Activated CD4-positive, CD25-positive, alpha-beta regulatory T cell treated with anti-CD3 and anti-CD28 coated beads, Interleukin-2, amount 50 U/mL, for 16 hours (primary cell): ENCODE measurements around the gene SIGLEC9.

Experiments used
- DNase-seq: peaks from one replicate; pipeline ENCODE4 v3.0.0-alpha.2; 2020; ENCODE audit warnings: low read depth, low spot score

Gene SIGLEC9

DNA sequence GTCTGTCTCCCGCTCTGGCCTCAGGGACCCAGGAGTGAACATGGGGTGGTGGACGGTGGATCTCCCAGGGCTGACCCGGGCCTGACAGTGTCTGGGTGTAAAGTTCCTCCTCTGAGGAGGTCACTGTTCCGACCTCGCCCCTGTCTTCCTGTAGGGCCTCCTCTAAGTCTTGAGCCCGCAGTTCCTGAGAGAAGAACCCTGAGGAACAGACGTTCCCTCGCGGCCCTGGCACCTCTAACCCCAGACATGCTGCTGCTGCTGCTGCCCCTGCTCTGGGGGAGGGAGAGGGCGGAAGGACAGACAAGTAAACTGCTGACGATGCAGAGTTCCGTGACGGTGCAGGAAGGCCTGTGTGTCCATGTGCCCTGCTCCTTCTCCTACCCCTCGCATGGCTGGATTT lies at the start of gene SIGLEC9:
TSS of gene SIGLEC9 (plus strand) at position 178 of the 400 bp plus-strand sequence. CDS start at position 247, 69 bp downstream.
- DNase-seq: no peak

DNA sequence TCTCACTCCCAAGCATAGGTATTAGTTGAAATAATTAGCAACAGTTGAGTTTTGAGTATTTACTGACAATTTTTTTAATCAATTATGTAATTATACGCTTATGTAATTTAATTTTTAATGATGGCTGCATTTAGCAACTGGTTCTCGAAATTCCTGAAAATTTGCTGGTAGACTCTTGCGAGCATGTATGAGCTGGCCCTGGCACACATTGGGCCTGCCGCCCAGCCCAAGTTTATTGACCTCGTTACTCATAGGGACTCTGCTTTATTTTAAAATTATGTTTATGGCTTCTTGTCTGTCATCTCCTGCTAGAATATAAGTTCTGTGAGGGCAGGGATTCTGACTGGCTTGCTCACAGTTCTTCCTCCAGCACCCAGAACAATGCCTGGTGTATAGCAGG lies 48.7 kb upstream of the SIGLEC9 start:
- DNase-seq: no peak

DNA sequence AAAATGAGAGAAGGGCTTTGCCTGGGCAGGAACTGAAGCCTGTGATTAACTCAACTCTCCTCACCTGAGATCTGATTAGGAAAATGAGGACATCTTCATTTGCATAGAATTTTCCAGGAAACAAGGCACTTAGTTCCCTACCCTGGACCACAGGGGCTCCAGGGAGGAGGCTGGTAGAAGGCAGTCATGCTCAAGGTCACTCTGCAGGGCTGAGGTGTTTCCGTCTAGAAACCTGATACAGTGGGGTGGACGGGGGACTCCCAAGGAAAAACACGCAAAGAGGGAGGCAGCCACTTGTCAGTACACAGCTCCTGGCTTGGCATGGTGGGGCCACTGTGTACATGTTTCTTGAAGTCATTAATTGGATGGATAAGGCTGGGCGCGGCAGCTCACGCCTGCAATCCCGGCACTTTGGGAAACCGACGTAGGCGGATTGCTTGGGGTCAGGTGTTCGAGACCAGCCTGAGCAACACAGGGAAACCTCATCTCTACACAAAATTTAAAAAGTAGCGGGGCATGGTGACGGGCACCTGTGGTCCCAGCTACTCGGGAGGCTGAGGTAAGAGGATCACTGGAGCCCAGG lies 48.0 kb upstream of the SIGLEC9 start:
- no peak for DNase-seq

DNA sequence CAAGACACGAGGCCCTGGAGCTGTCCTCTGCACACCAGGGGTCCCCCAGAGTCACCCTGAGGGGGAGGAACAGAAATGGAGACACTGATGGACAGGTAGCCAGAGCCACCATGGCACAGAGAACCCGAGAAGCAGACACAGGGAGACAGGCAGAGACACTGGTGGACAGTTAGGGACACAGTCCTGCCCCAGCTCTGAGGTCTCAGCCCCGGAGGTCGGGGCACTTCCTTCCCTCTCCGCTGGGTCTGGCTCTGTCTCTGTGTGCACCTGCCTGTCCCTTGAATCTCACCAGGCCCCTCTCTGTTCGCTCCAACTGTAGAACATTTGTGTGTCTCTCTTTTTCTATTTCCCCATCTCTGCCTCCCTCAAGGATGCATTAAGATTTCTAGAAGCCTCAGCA lies 46.6 kb upstream of the SIGLEC9 start:
- no peak for DNase-seq

DNA sequence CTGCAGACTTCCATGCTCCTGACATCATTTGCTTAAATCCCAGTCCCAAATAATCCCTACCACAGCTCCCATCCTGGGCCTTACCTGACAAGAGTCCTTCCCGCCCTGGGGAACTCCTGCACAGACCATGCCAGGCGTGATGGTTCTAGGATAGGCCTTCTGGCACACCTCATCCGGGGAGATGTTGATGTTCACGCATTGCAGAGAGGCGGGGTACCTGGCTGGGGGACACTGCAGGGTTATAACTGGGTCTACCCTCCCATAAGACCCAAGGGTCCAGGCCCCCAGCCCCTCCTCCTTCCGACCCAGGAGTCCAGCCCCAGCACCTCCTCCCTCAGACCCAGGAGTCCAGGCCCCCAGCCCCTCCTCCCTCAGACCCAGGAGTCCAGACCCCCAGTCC lies 46.0 kb upstream of the SIGLEC9 start:
- DNase-seq: no peak

DNA sequence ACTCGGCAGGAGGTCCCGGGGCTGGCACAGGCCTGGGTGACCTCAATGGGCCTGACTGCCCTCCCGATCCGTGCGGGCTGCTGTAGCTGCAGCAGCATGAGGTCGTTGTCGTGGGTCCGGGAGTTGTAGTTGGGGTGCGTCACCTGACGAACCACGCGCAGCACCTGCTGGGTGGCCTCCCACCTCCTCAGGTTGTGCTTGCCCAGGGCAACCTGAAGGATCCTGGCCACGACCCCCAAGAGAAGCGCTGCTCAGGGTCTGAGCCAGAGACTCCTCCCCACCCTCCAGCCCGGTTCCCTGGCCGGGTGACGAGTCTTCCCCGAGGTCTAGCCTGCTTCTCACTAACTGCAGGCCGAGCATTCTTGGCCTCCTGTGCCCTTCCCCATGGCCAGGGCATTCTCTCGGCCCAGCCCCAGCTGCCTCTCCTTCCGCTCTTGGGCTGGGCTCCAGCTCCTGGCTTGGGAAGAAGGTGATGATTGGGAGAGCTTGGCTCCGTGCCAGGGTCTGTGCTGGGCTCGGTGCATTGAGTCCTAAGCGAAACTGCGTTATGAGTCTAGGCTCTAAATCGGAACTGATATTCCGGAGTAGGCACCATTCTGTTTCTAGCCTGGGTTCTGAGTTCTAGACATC lies 45.1 kb upstream of the SIGLEC9 start:
- no peak for DNase-seq

DNA sequence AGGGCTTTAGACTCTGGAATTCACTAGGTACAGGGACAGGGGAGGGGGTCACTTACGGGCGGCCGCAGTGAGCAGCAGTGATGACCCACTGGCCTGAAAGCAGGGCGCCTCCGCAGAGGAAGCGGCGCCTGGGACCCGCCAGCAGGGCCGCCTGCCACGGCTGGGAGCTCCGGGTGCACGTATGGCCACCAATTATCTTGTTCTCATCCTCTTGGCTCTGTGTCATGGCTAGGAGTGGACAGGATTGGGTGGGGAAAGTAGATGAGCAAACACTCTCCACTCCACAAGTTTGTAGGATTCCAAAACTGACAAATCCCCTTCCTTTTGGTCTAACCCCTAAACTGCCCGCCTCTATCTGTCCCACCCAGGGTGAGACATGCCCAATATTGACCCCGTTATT lies 43.2 kb upstream of the SIGLEC9 start:
- DNase-seq: no peak

DNA sequence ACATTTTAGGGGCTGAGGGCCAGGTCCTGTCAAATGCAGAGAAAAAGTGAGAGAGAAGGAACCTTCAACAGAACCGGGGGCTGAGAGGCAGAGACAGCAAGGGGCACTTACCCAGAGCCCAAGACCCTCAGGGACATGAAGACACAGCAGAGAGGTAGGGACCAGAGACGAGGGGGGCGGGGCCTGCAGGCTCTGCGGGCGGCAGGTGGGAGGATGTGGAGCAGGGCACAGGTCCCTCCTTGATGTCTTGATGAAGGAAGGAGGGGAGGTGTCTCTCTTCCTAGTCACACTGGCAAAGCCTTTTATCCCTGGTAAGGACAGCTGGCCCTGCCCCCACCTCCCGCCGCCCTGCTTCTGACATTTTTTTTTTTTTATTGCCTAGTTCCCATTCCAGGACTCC lies 42.1 kb upstream of the SIGLEC9 start, which contains the start of gene KLK14:
TSS of gene KLK14 (minus strand) at position 277 of the 400 bp plus-strand sequence. CDS start at position 4, 273 bp downstream.
- DNase-seq: no peak

DNA sequence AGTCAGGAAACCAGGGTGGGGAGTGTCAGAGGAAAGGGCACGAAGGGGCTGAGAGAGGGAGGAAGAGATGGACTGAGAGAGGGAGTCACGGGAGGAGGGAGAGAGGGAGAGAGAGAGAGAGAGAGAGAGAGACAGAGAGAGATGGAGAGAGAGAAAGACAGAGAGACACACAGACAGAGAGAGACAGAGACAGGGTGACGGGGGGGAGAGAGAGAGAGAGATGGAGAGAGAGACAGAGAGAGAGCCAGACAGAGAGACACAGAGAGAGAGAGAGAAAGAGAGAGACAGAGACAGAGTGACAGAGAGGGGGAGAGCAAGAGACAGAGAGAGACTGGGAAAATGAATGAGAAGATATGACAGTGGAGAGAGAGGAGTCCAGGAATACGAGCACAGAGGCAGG lies 41.5 kb upstream of the SIGLEC9 start:
- DNase-seq: no peak

GRCh38 chr19:51083783-51084182 lies 40.9 kb upstream of the SIGLEC9 start:
- no peak for DNase-seq

DNA sequence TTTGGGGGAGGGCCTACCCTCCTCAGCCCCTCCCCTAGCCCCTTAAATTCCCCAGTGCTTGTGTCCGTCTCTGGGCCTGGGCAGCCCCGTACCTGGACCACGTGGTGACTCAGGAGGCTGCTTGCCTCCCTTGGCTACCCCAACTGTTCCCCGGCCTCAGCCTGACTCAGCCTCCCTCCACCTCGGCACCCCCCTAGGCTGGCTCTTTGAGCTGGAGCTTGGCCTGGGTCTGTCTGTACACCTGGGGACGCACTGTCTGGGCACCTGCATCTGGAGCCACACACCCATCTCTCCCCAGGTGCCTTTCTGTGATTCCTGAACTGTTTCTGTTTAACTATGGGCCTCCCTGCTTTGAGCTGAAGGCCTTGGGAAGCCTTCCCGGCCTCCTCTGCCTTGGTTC lies 40.2 kb upstream of the SIGLEC9 start:
- DNase-seq: no peak

DNA sequence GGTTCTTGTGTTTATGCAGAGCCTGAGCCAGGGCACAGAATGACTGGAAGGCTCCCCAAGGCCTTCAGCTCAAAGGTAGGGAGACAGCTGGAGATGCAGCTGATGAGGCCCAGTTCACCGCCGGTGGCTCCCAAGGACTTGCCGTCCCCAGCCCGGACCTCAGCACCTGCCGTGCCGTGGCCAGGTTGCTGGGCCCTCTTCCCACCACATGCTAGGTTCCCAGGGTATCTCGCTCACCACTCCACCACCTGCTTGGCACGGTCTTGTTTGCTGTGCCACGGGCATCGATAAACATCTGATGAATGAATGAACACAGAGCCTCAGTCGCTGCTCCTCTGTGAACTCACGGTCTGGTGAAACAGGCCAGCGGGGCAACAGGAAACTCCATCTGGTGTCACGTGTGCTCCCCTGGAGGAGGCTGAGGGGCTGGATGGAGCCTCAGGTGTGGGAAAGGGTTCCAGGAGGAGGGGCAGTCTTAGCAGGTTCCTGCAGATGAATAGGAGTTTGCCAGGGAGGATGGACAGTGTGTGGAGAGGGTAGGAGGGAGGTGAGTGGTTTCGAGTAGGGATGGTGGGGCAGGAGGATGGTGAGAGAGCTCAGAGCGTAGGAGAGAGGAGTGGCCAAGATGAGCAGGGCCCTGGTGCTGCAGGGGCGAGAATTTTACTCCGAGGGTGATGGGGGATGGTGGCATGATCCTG lies 38.4 kb upstream of the SIGLEC9 start:
- DNase-seq: no peak

DNA sequence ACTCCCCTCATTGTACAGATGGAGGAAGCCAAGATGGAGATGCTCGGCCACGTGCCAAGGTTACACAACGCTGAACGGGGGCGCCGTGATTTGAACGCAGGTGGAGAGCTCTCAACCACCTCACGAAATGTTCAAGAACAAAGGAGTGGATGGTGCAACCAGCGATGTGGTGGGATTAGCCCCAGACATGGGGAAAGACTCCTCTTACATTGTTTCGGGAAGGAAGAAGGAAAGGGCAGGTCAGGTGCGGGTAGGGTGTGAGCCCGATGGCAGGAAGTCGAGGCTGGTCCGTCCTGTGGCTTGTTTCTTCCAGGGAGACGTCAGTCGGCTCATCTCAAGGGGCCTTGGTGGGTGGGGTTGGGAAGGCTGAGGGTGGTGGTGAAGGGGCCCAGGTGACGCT lies 34.9 kb upstream of the SIGLEC9 start:
- DNase-seq: no peak

DNA sequence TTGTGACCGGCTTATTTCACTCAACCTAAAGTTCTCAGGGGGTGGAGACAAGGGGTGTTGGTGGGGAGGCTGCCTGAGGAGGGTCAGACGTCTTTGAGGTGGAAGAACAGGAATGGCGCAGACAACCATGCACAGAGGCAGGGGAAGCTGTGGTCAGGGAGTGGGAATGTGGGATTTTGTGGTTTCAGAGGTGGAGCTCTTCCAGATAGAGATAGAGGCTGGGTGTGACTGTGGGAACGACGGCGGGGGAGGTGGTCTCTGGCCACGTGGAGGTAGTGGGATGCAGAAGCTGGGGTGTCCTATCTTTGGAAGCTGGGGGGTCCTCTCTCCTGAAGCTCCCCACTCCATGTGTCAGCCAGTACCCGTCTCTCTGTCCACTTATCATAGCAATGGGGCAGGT lies 34.2 kb upstream of the SIGLEC9 start:
- no peak for DNase-seq

GRCh38 chr19:51091126-51091525 lies 33.6 kb upstream of the SIGLEC9 start:
- no peak for DNase-seq

DNA sequence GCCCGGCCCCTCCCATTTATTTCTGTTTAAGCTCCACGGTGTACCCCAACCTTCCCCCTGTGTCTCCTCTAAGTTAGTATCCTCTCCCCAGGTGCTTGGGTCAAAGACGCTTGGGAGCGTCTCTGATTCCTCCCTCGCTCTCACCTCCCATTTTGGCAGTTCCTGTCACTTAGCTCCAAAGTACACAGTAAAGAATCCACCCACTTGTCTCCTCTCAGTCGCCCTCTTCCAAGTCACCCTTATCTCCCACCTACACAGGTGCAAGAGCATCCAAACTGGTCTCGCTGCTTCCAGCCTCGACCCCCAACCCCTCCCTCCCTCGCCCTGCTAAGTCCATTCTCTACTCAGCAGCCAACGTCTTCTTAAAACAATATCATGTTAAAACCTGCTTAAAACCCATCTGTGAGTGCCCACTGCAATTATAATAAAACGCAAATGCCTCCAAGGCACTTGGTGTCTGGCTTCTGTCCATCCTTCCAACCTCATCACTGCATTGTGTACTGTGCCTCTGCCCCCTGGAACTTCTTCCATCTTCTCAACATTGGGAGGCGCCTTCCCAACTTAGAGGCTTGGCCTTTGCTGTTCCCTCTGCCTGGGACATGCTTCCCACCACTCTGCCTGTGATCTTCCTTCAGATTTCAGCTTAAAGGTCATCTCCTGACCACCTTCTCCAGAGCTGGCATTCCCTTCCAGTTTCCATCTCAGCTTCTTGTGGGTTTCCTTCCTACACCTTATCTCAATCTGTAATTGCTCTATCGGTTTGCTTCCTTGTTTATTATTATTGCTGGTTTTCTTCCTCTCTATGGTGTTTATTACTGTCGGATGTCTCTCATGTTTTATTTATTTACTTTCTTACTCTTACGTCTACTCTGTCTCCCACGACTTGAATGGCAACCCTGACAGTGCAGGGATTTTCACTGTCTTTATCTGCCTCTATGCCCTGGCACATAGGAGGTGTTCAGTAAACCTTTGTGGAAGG lies 32.5 kb upstream of the SIGLEC9 start:
- DNase-seq: no peak

DNA sequence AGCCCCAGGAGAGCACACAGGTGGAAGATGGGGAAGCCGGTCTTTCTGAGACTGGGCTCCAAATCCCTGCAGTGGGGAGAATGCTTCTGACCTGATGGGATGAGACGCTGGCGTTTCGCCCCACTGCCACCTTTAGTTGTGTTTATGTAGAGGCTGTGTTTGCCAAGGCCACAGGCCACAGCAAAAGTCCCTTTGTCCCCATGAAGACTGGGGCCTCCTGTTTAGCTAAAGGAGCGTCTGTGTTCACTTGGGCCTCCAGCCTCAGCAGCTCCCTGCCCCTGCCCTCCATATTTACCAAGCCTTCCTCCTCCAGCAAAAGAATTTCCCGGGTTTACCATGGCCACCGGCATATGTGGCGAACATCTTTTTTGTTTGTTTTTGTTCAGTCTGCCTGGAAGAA lies 31.6 kb upstream of the SIGLEC9 start:
- DNase-seq: no peak

GRCh38 chr19:51093510-51094345 lies 31.0 kb upstream of the SIGLEC9 start:
- no peak for DNase-seq

GRCh38 chr19:51094696-51095279 lies 29.9 kb upstream of the SIGLEC9 start:
- no peak for DNase-seq

GRCh38 chr19:51096473-51097165 lies 28.1 kb upstream of the SIGLEC9 start:
- DNase-seq: no peak
